ENCODE data around the gene ALDH2. TPM values are rescaled to one million over a fixed set of nuclear protein-coding genes. Genes with fewer than 3 reads are reported as not detected.
A peak's percentile ranks its signal among the peaks of the same experiment; 100 is the strongest.
"Not testable (repeated sequence)": the region's sequence is repeated elsewhere in the genome, so short reads cannot be mapped to it uniquely, and the experiment has no call there.

Gene ALDH2
- total and polyA plus RNA-seq, 11 donors = 135 to 303 (median 248) TPM

DNA sequence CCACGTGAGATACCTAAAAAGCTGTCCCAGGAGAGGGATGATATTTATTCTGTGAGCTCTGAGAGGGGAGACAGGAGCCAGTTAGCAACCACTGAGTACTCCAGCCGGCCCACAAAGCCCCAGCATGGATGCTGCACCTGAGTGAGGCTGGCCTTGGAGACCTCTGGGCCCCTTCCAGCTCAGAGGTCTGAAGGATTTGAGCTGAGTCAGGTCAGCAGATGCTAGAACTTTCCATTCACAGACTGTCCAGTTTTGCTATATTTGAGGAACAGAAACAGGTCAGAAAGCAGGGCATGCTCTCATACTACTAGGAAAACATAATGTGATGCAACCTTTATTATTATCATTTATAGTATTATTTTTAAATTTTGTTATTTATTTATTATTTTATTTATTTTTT is 60.3 kb downstream of the ALDH2 start:
- WGBS, 4 donors = 61 to 74% (median 68%) methylated on average over 2 of the region's 2 CpGs
- Histone ChIP-seq H3K27ac (no peak overlapping the region), H3K36me3 (no peaks in the 10 kb centered on the region), H3K27me3 (no peaks in the 10 kb centered on the region), H3K4me3 (no peak overlapping the region), H3K4me1 (peaks cover 0 to 12% (median 0%) of the 10 kb centered on the region in 12 donors), H3K9me3 (no peaks in the 10 kb centered on the region)
- no peak for DNase-seq
- intact Hi-C loops (cut with DNase I) = no loop called here
- ATAC-seq = no peak
- TF ChIP-seq CTCF (IDR thresholded peaks at IDR 0.05) = no peak
- no peak for TF ChIP-seq POLR2A (IDR thresholded peaks at IDR 0.05)

DNA sequence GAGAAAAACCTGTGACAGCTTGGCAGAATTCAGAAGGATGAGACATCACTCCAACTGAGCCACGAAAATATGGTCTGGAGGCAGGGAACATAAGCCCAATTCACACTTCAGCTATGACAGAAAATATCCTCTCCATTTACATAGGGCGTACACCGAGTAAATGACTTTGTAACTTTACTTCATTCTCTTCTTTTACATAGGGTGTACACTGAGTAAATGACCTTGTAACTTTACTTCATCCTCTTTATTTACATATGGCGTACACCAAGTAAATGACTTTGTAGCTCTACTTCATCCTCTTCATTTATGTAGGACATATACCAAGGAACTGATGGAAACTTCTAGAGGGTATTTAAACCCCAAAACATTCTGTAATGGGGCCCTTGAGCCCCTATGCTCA is 61.2 kb downstream of the ALDH2 start:
- ATAC-seq (no peak), DNase-seq (no peak)
- Histone ChIP-seq H3K36me3 (no peaks in the 10 kb centered on the region), H3K27me3 (no peaks in the 10 kb centered on the region), H3K9me3 (no peaks in the 10 kb centered on the region), H3K4me3 (no peak overlapping the region), H3K4me1 (peaks cover 0 to 12% (median 0%) of the 10 kb centered on the region in 12 donors), H3K27ac (no peak overlapping the region)
- TF ChIP-seq POLR2A (IDR thresholded peaks at IDR 0.05) (no peak), CTCF (IDR thresholded peaks at IDR 0.05) (no peak)
- 86 to 89% (median 88%) methylated on average over 4 of the region's 4 CpGs for WGBS, 4 donors
- intact Hi-C loops (cut with DNase I) = no loop called here

- intact Hi-C loops (cut with DNase I) = no loop called here
- Histone ChIP-seq H3K27me3 (no peaks in the 10 kb centered on the region), H3K4me1 (peaks cover 0 to 12% (median 0%) of the 10 kb centered on the region in 12 donors), H3K9me3 (no peaks in the 10 kb centered on the region), H3K4me3 (no peak overlapping the region), H3K27ac (no peak overlapping the region), H3K36me3 (no peaks in the 10 kb centered on the region)
- DNase-seq (no peak), ATAC-seq (peak in 1 of 4 donors; percentile 33)
- TF ChIP-seq POLR2A (IDR thresholded peaks at IDR 0.05) = no peak
- no peak for TF ChIP-seq CTCF (IDR thresholded peaks at IDR 0.05)
- WGBS, 4 donors = 68 to 79% (median 73%) methylated on average over 7 to 8 of the region's 8 CpGs
These were observed 61.7 kb downstream of the ALDH2 start for GRCh38 chr12:111828338-111828979.

DNA sequence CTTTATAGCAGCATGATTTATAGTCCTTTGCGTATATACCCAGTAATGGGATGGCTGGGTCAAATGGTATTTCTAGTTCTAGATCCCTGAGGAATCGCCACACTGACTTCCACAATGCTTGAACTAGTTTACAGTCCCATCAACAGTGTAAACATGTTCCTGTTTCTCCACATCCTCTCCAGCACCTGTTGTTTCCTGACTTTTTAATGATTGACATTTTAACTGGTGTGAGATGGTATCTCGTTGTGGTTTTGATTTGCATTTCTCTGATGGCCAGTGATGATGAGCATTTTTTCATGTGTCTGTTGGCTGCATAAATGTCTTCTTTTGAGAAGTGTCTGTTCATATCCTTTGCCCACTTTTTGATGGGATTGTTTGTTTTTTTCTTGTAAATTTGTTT is 62.9 kb downstream of the ALDH2 start:
- WGBS, 4 donors = 87 to 96% (median 89%) methylated on average over 3 of the region's 3 CpGs
- ATAC-seq; H3K36me3 ChIP-seq; DNase-seq; H3K4me3 ChIP-seq; H3K9me3 ChIP-seq; H3K4me1 ChIP-seq; H3K27me3 ChIP-seq; H3K27ac ChIP-seq; intact Hi-C loops (cut with DNase I): not testable (repeated sequence)

DNA sequence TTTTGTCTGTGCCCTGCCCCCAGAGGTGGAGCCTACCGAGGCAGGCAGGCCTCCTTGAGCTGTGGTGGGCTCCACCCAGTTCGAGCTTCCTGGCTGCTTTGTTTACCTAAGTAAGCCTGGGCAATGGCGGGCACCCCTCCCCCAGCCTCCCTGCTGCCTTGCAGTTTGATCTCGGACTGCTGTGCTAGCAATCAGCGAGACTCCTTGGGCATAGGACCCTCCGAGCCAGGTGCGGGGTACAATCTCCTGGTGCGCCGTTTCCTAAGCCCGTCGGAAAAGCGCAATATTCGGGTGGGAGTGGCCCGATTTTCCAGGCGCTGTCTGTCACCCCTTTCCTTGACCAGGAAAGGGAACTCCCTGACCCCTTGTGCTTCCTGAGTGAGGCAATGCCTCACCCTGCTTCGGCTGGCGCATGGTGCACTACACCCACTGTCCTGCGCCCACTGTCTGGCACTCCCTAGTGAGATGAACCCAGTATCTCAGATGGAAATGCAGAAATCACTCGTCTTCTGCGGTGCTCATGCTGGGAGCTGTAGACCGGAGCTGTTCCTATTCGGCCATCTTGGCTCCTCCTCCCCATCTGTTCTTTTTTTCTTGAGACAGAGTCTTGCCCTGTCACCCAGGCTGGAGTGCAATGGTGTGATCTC is 68.1 kb downstream of the ALDH2 start:
- H3K27ac ChIP-seq = peak overlapping the region in 2 of 12 donors; percentile 18 to 75
- WGBS, 4 donors = 66 to 78% (median 72%) methylated on average over 19 to 22 of the region's 22 CpGs
- ATAC-seq; H3K9me3 ChIP-seq; H3K4me1 ChIP-seq; H3K27me3 ChIP-seq; intact Hi-C loops (cut with DNase I): not testable (repeated sequence)
- DNase-seq = peak in 2 of 5 donors; percentile 31 to 54
- peaks cover 0 to 17% (median 9%) of the 10 kb centered on the region in 9 donors for H3K36me3 ChIP-seq
- peak overlapping the region in 8 of 12 donors; percentile 12 to 42 (median 24) for H3K4me3 ChIP-seq

- H3K27me3 ChIP-seq; intact Hi-C loops (cut with DNase I); H3K9me3 ChIP-seq; DNase-seq; ATAC-seq: not testable (repeated sequence)
- Histone ChIP-seq H3K36me3 (peaks cover 0 to 21% (median 11%) of the 10 kb centered on the region in 9 donors), H3K27ac (peak overlapping the region in 1 of 12 donors; percentile 75), H3K4me1 (peaks cover 0 to 15% (median 8%) of the 10 kb centered on the region in 12 donors), H3K4me3 (peak overlapping the region in 1 of 12 donors; percentile 42)
- 94 to 97% (median 95%) methylated on average over 5 to 28 of the region's 28 CpGs for WGBS, 4 donors
These were observed 68.9 kb downstream of the ALDH2 start for GRCh38 chr12:111835531-111836181.
